C4-2B (cell line): ENCODE measurements around the gene PARD3B.

Experiments
- H3K27ac ChIP-seq: fragments of 450-650 bp; 2 replicates; pipeline ENCODE4 v1.5.1; 2017
- ZFX ChIP-seq: fragments of 450-650 bp; IDR thresholded peaks from 2 replicates; pipeline ENCODE4 v1.6.1; 2017
- TF ChIP-seq, protein P1 (sequence below): fragments of 450-650 bp; conservative IDR thresholded peaks from 2 replicates; pipeline ENCODE4 v1.5.1; 2017; ENCODE audit warnings: mild to moderate bottlenecking

Gene PARD3B

DNA sequence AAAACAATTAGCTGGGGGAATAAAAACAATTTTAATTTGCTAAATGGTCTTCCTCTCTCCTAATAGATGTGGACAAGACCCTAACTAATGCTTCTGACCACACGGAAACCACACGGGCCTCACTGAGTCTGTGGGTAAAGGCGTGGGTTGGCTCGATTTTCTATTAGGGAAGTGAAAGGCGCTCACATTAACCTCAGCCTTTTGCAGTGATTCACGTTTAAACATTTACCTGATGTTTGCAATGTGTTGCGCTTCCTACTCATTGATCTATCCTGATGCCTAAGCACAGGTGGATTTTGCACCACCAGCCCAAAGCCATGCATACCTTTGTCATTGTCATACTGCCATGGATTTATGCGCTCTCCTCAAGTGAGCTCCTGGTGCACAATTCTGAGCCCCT, 1101.4 kb downstream of the PARD3B start:
- no peak for TF ChIP-seq ZFX
- TF ChIP-seq, protein P1, sequence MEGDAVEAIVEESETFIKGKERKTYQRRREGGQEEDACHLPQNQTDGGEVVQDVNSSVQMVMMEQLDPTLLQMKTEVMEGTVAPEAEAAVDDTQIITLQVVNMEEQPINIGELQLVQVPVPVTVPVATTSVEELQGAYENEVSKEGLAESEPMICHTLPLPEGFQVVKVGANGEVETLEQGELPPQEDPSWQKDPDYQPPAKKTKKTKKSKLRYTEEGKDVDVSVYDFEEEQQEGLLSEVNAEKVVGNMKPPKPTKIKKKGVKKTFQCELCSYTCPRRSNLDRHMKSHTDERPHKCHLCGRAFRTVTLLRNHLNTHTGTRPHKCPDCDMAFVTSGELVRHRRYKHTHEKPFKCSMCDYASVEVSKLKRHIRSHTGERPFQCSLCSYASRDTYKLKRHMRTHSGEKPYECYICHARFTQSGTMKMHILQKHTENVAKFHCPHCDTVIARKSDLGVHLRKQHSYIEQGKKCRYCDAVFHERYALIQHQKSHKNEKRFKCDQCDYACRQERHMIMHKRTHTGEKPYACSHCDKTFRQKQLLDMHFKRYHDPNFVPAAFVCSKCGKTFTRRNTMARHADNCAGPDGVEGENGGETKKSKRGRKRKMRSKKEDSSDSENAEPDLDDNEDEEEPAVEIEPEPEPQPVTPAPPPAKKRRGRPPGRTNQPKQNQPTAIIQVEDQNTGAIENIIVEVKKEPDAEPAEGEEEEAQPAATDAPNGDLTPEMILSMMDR: no peak
- no peak overlapping the region for H3K27ac ChIP-seq

DNA sequence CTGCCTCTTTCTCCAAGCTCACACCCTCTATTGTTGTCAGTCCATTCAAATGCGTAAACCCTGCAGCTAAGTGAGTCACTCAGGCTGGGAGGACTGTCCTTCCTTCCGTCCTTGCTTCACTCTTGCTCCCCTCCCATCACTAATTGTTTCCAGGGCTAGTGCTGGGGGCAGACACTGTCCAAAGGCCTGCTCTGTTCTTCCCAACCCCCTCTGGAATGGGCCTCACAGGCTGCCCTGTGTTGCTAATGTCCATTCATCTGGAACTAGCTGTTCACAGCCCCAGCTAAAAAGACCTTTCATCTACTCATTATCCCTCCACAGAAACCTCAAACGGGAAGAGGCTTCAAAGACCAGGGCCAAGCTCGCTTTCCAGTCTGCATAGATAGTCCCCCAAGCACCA, 1105.2 kb downstream of the PARD3B start:
- TF ChIP-seq, protein P1: no peak
- no peak for TF ChIP-seq ZFX
- no peak overlapping the region for H3K27ac ChIP-seq

DNA sequence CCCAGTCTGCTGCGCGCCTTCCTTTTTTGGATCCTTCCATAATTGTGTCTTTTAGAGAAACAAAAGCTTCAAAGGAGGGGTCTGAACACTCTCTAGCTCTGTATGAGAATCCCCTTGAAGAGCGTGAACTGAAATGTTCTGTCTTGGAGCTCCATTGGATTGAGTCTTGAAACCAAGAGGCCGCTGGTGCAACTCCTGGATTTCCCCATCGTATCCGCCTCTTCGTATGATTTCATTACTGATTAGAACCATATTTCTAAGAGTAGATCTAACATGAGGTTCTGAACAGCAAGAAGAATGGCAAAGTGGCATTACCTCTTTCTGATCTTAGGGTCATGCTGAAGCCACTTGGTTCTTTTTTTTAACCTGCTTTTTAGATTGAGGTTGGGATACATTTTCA, 1105.7 kb downstream of the PARD3B start:
- H3K27ac ChIP-seq: no peak overlapping the region
- TF ChIP-seq, protein P1: no peak
- TF ChIP-seq ZFX: no peak

DNA sequence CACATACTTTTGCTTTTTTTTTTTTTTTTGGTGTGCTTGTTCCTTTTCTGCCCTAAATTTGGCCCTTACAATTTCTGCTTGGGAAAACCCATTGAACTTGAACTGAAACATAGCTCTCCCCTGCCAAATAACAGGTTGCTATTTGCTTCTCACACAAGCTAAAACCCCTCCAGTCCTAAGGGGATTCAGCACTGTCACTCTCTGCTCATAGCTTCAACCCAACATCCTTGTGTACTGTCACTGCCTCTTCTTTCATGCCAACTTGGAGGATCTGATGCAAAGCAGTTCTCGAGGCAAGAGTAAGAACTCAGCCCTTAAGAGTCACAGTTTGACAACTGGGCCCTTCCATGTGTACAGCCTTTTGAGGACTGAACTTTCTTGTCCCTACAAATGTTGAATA, 1106.4 kb downstream of the PARD3B start:
- TF ChIP-seq, protein P1: no peak
- TF ChIP-seq ZFX: no peak
- no peak overlapping the region for H3K27ac ChIP-seq

DNA sequence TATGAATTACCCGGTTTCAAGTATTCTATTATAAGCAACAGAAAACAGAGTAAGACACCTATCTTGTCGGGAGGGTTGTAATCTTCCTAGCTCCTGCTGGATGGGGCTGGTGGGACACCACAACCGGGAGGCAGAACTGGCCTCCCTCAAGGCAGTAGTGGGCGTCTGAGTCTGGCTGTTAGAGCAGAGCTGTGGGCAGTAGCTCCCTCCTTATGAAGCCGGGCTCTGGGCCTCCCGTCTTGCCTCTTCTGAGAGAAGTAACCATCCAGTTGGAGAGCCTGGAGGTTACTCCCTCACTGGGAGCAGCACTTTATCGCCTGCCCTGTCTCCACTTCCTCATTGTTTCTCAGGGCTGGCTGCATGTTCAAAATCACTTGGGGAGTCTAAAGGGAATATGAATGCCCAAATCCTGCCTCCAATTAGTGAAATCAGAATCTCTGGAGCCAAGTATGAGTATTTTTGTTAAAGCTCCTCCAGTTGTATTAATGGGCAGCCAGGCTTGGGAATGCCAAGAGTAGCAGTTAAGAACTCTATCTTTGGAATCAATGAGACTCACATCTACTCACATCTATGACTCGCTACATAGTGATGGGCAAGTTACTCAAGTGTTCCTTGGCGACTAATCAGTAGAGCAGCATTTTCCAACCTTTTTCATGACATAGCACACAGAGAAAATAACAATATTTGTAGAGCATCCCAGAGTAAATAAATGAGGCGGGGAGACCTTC, 1109.8 kb downstream of the PARD3B start:
- TF ChIP-seq, protein P1: no peak
- no peak for TF ChIP-seq ZFX
- H3K27ac ChIP-seq: no peak overlapping the region

DNA sequence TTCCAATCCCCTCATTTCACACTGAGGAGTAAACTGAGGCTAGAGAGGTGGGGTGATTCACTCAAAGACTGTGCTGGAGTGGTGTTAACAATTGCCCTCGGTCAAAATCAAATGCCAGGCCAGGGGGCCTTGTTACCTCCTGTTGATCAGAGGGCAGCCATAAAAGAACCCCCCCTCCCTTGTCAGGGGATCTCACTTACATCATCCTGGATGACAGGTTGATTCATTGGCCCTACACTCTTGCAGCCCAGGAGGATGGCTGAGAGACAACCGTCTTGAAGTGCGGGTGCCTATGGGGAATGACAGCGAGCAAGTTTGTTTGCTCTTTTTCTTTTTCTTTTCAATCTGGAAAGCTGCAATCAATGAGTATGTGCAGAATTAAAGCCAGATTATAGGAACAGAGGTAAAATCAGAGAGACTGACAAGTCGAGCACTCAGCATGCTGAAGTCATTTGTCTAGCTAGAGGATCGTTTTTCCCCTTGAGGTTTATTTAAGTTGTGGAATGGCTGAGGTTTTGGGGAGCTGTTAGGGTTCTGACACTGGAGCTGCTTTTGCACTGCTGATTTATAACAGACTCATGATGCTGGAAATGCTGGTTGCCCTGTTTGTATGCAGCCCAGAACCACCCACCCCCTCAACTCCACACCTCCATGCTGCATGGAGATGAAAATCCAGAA, 1110.6 kb downstream of the PARD3B start:
- no peak for TF ChIP-seq ZFX
- TF ChIP-seq, protein P1: no peak
- H3K27ac ChIP-seq: no peak overlapping the region

DNA sequence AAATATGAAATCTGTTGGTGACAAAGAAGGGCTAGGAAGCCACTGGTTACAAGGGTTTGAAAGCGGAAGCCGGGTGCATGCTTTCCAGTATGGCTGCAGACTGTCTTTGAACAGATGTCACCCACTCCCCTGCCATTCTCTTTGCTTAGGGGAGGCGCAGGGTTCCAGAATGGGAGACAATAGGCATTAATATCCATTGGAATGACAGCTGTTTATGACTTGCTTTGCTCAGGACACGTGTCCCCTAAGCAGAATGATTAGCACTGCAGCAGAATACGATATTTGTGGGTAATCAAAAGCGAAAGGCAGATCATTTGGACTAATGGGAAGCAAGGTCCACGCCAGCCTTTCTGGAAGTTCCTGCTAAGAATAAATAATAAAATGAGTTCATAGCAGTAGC, 1111.2 kb downstream of the PARD3B start:
- no peak overlapping the region for H3K27ac ChIP-seq
- no peak for TF ChIP-seq ZFX
- TF ChIP-seq, protein P1: no peak
